CD4-positive, alpha-beta T cell treated with Interleukin-2 at 100 ng/mL for 4 hours (primary cell): ENCODE data around the gene ZBTB11.
"Not testable (repeated sequence)": the region's sequence is repeated elsewhere in the genome, so short reads cannot be mapped to it uniquely, and the experiment has no call there.

Experiments used
- DNase-seq: peaks from one replicate; pipeline ENCODE4 v3.0.0-alpha.2; 2020; ENCODE audit warnings: low spot score

Gene ZBTB11

GRCh38 chr3:101691685-101692671 is 15.0 kb upstream of the ZBTB11 start:
- DNase-seq: not testable (repeated sequence)

GRCh38 chr3:101690972-101691371 is 14.0 kb upstream of the ZBTB11 start:
- DNase-seq: no peak

DNA sequence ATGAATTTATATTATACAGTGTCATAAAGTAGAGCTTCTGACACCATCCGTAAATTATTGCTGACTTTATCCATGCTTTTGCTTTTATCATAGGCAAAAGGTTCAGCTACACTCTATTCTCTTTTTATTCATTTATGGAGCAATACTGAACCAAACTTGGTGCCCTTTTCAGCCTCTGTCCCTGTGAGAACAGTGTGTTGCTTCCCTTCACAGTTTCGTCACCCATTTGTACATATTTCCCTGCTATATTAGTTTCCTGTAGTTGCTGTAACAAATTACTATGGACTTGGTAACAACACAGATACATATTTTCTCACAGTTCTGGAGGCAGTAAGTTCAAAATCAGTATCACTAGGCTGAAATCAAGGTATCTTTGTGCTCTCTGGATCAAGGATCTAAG is 12.4 kb upstream of the ZBTB11 start:
- DNase-seq: no peak

DNA sequence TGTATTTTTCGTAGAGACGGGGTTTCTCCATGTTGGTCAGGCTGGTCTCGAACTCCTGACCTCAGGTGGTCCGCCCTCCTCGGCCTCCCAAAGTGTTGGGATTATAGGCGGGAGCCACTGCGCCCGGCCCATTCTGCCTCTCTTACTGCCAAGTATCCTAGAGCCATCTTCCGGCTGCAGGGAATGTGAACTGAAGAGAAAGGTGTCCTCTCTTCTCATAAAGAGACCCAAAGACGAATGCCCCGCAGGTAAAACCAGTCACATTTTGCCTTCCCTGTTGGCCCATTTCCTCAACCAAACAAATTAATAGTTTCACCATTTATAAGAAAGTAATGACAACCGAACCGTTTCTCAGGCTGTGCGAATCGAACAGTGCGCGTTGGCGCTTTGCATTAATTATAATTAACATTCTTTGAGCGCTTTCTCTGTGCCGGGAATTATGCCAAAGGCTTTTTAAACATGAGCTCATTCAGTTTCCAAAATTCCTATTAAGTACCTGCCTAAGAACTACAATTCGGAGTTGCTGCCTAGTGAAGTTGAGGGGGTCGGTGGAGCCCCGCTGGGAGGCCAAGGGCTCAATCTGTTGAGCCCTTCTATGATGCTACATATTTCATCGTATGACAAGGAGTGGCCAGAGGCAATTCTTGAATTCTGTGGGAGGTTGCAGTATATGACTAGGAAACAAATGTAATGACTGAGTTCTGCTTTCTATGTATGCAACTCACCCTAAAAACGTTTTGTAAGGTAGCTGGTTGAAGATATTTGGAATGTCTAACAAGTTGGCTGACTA is 10.4 kb upstream of the ZBTB11 start:
- no peak for DNase-seq

DNA sequence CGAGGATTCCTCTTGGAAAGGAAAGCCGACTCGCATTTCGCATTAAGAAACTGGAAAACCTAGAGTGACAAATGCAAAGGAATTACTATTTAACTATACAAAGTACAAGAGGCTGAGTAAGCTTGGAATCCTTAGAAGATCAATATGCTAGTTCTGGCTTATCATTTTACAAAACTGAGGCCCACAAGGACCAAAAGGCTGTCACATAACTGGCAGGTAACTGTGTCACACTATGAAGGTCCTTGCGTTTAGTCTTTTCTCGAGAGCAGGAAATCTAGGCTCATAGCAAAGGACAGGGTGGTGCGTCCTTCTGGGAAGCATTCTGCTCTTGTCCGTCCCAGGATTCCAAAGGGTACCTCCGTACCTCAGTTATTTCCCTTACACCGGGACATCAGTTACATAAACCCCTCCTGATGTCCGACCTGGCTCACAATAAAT is 9.0 kb upstream of the ZBTB11 start:
- DNase-seq: no peak

GRCh38 chr3:101685050-101685400 is 8.1 kb upstream of the ZBTB11 start:
- DNase-seq: no peak

GRCh38 chr3:101680466-101680865 is 3.5 kb upstream of the ZBTB11 start:
- no peak for DNase-seq

DNA sequence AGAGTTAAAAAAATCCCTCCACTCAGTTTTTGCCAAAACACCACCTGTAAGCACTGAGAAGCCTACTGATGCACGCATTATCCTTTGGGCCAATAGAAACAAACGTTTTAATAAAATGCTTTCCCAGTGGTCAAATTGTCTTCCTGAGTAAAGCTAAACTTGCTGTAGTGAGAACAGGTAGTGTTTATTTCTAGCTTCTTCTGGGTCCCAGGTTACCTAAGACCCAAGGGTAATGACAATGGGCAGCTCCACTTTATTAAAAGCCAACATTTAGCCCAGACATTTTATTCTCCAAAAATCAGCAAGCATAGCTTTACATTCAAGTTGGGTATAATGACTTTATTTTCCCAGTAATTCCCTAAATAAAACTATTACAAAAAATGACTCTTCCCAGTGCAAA is 1.9 kb upstream of the ZBTB11 start:
- DNase-seq: not testable (repeated sequence)

- DNase-seq: no peak
Observed at GRCh38 chr3:101677436-101678286, 729 bp upstream of the ZBTB11 start.

GRCh38 chr3:101676216-101676764 is 642 bp downstream of the ZBTB11 start:
- peak; percentile 96 for DNase-seq

DNA sequence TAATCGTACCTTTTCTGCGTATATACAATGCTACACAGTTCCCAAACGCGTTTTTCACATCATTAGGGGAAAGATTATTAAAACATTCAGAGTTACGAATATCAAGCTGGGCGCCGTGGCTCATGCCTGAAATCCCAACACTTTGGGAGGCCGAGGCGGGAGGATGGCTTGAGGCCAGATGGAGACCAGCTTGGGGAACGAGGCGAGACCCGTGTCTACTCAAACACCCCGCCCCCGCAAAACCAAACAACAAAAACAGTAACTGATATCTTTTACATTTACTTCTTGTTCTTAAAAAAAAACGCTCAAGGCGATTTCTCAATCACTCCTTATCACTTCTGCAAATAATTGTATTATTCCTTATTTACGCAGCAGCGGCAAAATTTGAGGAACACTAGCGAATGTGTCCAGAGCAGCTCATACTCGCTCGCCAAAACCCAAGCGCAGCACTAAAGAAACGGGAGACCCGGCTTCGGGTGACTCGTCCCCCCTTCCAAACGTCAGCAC is 1.2 kb downstream of the ZBTB11 start:
- no peak for DNase-seq

GRCh38 chr3:101674518-101674917 is 2.4 kb downstream of the ZBTB11 start:
- no peak for DNase-seq

DNA sequence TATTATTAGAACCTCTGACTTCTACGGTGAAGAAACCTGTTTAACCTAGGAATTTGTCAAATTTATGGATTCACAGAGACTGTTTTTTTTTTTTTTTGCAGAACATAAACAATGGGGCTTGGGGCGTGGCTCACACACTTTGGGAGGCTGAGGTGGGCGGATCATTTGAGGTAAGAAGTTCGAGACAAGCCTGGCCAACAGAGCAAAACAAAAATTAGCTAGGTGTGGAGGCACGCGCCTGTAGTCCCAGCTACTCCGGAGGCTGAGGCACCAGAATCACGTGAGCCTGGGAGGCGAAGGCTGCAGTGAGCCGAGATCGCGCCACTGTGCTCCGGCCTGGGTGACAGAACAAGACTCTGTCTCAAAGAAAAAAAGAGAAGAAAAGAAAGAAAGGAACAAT is 3.0 kb downstream of the ZBTB11 start:
- DNase-seq: no peak

- DNase-seq: no peak
Observed at GRCh38 chr3:101671014-101671413, 5.9 kb downstream of the ZBTB11 start.

DNA sequence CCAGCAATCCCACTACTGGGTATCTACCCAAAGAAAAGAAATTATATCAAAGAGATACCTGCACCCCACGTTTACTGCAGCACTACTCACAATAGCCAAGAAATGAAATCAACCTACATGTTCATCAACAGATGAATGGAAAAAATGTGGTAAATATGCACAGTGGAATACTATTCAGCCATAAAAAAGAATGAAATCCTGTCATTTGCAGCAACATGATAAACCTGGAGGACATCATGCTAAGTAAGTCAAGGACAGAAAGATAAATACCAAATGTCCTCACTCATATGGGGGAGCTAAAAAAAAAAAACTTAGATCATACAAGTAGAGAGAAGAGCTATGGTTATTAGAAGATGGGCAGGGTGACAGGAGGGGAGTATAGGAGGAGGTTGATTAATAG is 9.1 kb downstream of the ZBTB11 start:
- DNase-seq: no peak

DNA sequence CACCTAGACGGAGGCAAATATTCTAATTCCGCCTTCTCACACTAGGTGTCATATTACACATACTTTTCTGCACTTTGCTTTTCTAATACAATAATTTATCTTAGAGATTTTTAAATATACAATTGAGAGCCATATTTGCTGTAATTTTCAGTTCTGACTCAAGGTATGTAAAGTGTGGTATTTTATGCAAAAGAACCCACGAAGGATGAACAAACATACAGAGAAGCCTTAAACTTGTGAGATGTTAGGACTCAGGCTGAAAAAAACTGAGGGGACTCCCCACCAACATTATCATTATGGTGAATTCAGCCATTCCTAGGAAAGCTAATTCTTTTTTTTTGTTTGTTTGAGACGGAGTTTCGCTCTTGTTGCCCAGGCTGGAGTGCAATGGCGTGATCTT is 9.6 kb downstream of the ZBTB11 start:
- no peak for DNase-seq

DNA sequence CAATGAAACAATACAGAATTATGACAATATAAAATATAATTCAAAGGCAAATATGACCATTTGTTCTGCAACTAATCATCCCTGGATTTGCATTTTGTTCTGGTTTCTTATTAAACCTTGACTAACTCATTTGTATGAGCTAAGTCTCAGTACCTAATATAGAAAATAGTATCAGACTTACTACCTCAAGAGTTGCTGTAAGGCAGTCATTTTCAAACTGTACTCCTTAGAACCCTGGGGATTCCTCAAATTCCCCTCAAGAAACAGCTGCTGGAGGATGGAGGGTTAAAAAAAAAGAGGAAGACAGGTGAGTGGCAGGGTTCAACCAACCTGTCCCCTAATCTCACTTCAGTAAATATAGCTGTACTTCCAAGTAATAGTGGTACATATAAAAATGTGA is 11.1 kb downstream of the ZBTB11 start:
- DNase-seq: no peak

GRCh38 chr3:101665357-101665756 is 11.6 kb downstream of the ZBTB11 start:
- no peak for DNase-seq

DNA sequence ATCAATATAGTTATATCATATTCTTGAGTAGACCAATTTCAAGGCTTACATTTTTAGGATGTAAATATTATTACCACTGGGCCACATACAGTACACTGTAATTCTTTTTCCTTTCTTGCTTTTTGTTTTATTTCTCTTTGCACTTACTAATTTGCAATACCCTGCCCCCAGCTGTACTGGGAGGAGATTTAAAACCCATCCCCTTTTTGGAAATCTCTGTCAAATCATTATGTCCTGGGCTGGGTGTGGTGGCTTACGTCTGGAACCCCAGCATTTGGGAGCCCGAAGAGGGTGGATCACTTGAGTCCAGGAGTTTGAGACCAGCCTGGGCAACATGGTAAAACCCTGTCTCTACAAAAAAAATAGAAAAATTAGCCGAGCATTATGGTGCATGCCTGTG is 16.2 kb downstream of the ZBTB11 start:
- DNase-seq: no peak

DNA sequence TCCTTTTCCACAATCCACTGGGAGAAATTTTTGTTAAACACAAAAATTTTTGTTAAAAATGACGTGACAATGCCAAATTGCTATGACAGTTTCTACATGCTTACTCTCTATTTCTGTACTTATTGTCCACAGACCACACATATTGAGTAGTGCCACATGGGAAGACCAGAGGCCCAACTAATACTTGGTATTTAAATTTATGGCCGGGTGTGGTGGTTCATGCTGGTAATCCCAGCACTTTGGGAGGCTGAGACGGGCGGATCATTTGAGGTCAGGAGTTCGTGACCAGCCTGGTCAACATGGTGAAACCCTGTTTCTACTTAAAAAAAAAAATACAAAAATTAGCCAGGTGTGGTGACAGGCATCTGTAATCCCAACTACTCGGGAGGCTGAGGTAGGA is 20.3 kb downstream of the ZBTB11 start:
- DNase-seq: no peak

- DNase-seq: no peak
Observed at GRCh38 chr3:101646726-101647125, 30.2 kb downstream of the ZBTB11 start.
